H1 (cell line): Measurements from ENCODE around the gene AHSG.

Source experiments
- ATF3 ChIP-seq: IDR thresholded peaks from 2 replicates; pipeline ENCODE4 v1.6.1; 2011; ENCODE audit warnings: low read depth, mild to moderate bottlenecking, low read length; ENCODE audit not compliant: insufficient read depth
- CTCF ChIP-seq, 3 experiments: IDR thresholded peaks; 1 replicate in 2 of 3; 2 replicates in 1 of 3; pipeline versions ENCODE4 v1.5.1 to v1.6.1; 2011; ENCODE audit warnings: low read length in 3 of 3, mild to moderate bottlenecking in 3 of 3, inconsistent platforms in 2 of 3, low read depth in 1 of 3, moderate library complexity in 1 of 3; ENCODE audit not compliant: insufficient read depth in 1 of 3; ENCODE audit errors: control extremely low read depth in 1 of 3
- POLR2A ChIP-seq, 2 experiments: IDR thresholded peaks; 1 replicate in 1 of 2; 2 replicates in 1 of 2; pipeline ENCODE4 v1.6.1; 2011; ENCODE audit warnings: low read depth in 2 of 2, low read length in 2 of 2, mild to moderate bottlenecking in 2 of 2; ENCODE audit errors: control extremely low read depth in 1 of 2
- POLR2AphosphoS5 ChIP-seq: IDR thresholded peaks from 2 replicates; pipeline ENCODE4 v1.6.1; 2011; ENCODE audit warnings: low read depth, low read length
- RXRA ChIP-seq: IDR thresholded peaks from 2 replicates; pipeline ENCODE4 v1.6.1; 2011; ENCODE audit warnings: low read depth, mild to moderate bottlenecking, low read length, moderate library complexity; ENCODE audit not compliant: insufficient read depth

GRCh38 chr3:186583831-186584230, 29.0 kb upstream of the AHSG start:
- TF ChIP-seq CTCF (IDR thresholded peaks at IDR 0.05; ENCODE audit: control extremely low read depth in 1 of 3, insufficient read depth in 1 of 3, low read depth in 1 of 3, low read length in 3 of 3) (no peak), ATF3 (no peak), POLR2AphosphoS5 (no peak), RXRA (no peak), POLR2A (IDR thresholded peaks at IDR 0.05; ENCODE audit: control extremely low read depth in 1 of 2, low read depth in 2 of 2, low read length in 2 of 2) (no peak)
